K562 (cell line): ENCODE results near the gene TRIP10. TPM values are rescaled to one million over a fixed set of nuclear protein-coding genes. Genes with fewer than 3 reads are reported as not detected.

Experiments
- ATAC-seq: fragments of 200-7000 bp; cut with Tn5 transposase; 3 replicates; pipeline ENCODE4 v1.9.1; 2020; ENCODE audit warnings: moderate library complexity
- BruUV-seq: library from RNA; stranded (reverse); fragments of 400-500 nt; replicated peaks from 2 replicates; lab custom pipeline; 2021; lab: Mats Ljungman, UMichigan
- CTCF ChIA-PET: fragments of 300-600 bp; formaldehyde crosslinking; extraction: SDS; loops from one replicate; lab custom pipeline; 2021; ENCODE audit warnings: low intra/inter-chr PET ratio; lab: Yijun Ruan, JAX
- POLR2A ChIA-PET: fragments of 300-600, 350-650 bp; sonication (Branson Sonifier 250); formaldehyde crosslinking; extraction: SDS; loops from one replicate; lab custom pipeline; 2021; ENCODE audit warnings: antibody characterized with exemption, inconsistent platforms; lab: Yijun Ruan, JAX
- DNase-seq, 4 experiments: peaks; one replicate each; pipeline versions ENCODE4 v3.0.0 to v3.0.0-alpha.2; 2011 to 2018; ENCODE audit warnings: low spot score in 3 of 4, mixed read lengths in 3 of 4; ENCODE audit errors: extremely low read depth in 1 of 4
- FAIRE-seq: peaks from 2 replicates; lab custom pipeline; 2011; peaks lifted over from hg19 to GRCh38; lab: Jason Lieb, UNC
- H2AFZ ChIP-seq: 2 replicates; pipeline ENCODE4 v1.6.0; 2011; ENCODE audit warnings: low read depth, low read length, control low read depth, inconsistent platforms
- H3K27ac ChIP-seq: fragments of 200-600 bp; 3 replicates; pipeline ENCODE4 v1.8.0; 2011; ENCODE audit warnings: low read depth, mild to moderate bottlenecking, control low read depth, inconsistent platforms, low read length, moderate library complexity, mixed read lengths; ENCODE audit errors: extremely low read depth
- H3K27me3 ChIP-seq, 2 experiments: fragments of 300-600 bp in 1 of 2; 2 replicates in 1 of 2; 3 replicates in 1 of 2; pipeline versions ENCODE4 v1.6.0 to v1.8.0; 2011; ENCODE audit warnings: inconsistent platforms in 2 of 2, low read length in 2 of 2, mild to moderate bottlenecking in 1 of 2, mixed read lengths in 1 of 2, moderate library complexity in 1 of 2; ENCODE audit not compliant: control insufficient read depth in 2 of 2, insufficient read depth in 2 of 2
- H3K36me3 ChIP-seq: fragments of 300-600 bp; 3 replicates; pipeline ENCODE4 v1.8.0; 2011; ENCODE audit warnings: mild to moderate bottlenecking, low read length, inconsistent platforms; ENCODE audit not compliant: control insufficient read depth, insufficient read depth
- H3K4me1 ChIP-seq, 2 experiments: fragments of 200-600 bp in 1 of 2; replicated peaks in 1 of 2; 2 replicates in 1 of 2; 3 replicates in 1 of 2; pipeline versions ENCODE4 v1.5.1 to v1.8.0; 2011; ENCODE audit warnings: inconsistent platforms in 2 of 2, low read length in 2 of 2, mild to moderate bottlenecking in 1 of 2, mixed read lengths in 1 of 2, moderate library complexity in 1 of 2; ENCODE audit not compliant: control insufficient read depth in 2 of 2, insufficient read depth in 2 of 2
- H3K4me2 ChIP-seq: 2 replicates; pipeline ENCODE4 v1.6.1; 2011; ENCODE audit warnings: low read length, control low read depth, inconsistent platforms, mixed read lengths; ENCODE audit not compliant: insufficient read depth
- H3K4me3 ChIP-seq: fragments of 200-600 bp; sonication (generic), shearing (Covaris generic); 2 replicates; pipeline ENCODE4 v1.5.1; 2016; ENCODE audit warnings: control low read depth, inconsistent platforms
- H3K79me2 ChIP-seq: fragments of 200-600 bp; 3 replicates; pipeline ENCODE4 v1.8.0; 2011; ENCODE audit warnings: low read length, inconsistent platforms; ENCODE audit not compliant: control insufficient read depth, insufficient read depth
- H3K9ac ChIP-seq, 2 experiments: 2 replicates each; pipeline versions ENCODE4 v1.6.0 to v1.6.1; 2011; ENCODE audit warnings: low read depth in 2 of 2, low read length in 2 of 2, control low read depth in 1 of 2, inconsistent platforms in 1 of 2, mild to moderate bottlenecking in 1 of 2, mixed read lengths in 1 of 2; ENCODE audit not compliant: insufficient read depth in 1 of 2
- H3K9me1 ChIP-seq: one replicate; pipeline ENCODE4 v1.6.0; 2011; ENCODE audit warnings: inconsistent platforms, mild to moderate bottlenecking, low read length, moderate library complexity; ENCODE audit not compliant: control insufficient read depth, insufficient read depth
- H3K9me3 ChIP-seq: replicated peaks from 2 replicates; pipeline ENCODE4 v1.5.1; 2011; ENCODE audit warnings: low read depth, low read length, inconsistent platforms; ENCODE audit not compliant: control insufficient read depth, insufficient read depth
- H4K20me1 ChIP-seq: replicated peaks from 2 replicates; pipeline ENCODE4 v1.6.1; 2011; ENCODE audit warnings: low read length, inconsistent platforms, mixed read lengths; ENCODE audit not compliant: control insufficient read depth, insufficient read depth
- MLLT1 ChIP-seq, 2 experiments: fragments of 450-650 bp; IDR thresholded peaks; 2 replicates each; pipeline ENCODE4 v1.6.1; 2016
- TAL1 ChIP-seq: fragments of 450-650 bp; IDR thresholded peaks from 2 replicates; pipeline ENCODE4 v1.6.1; 2016; ENCODE audit warnings: mild to moderate bottlenecking
- ZFP36 ChIP-seq: fragments of 150-350 bp; IDR thresholded peaks from 2 replicates; pipeline ENCODE4 v1.6.1; 2018; ENCODE audit warnings: low read length, low read depth; ENCODE audit not compliant: partially characterized antibody
- ZNF263 ChIP-seq: sonication (generic); formaldehyde crosslinking; IDR thresholded peaks from 2 replicates; pipeline ENCODE4 v1.8.0; 2022; ENCODE audit warnings: mild to moderate bottlenecking, missing genetic modification reagents, borderline replicate concordance
- ZNF518B ChIP-seq: fragments of 250-450 bp; sonication (Bioruptor Pico); IDR thresholded peaks from 2 replicates; pipeline ENCODE4 v1.5.0; 2021; ENCODE audit warnings: mild to moderate bottlenecking, moderate library complexity
- WGBS: fragments of 100-300 bp; shearing (Covaris generic); methylation state at CpG from one replicate; pipeline ENCODE4 v1.1.6; 2016; ENCODE audit warnings: low coverage, mixed read lengths; ENCODE audit not compliant: insufficient coverage; ENCODE audit errors: missing lambda C conversion rate; 5-methylcytosine and 5-hydroxymethylcytosine counted together
- in situ Hi-C: fragments of 300-500 bp; cut with MboI; formaldehyde crosslinking; loops from 4 replicates; pipeline ENCODE4 v1.15.0; 2018; ENCODE audit warnings: inconsistent platforms, mixed read lengths
- intact Hi-C: fragments of 100-400 bp; cut with micrococcal nuclease; formaldehyde crosslinking; loops from 2 replicates; pipeline ENCODE4 v1.14.2; 2022
- polyA plus RNA-seq, 8 experiments: library from polyadenylated mRNA; depleted of rRNA in 4 of 8; stranded (reverse) in 5 of 8; unstranded in 3 of 8; fragments of >200 nt; fragmentation: Nextera tagmentation in 2 of 8; fragmentation: Illumina TruSeq in 1 of 8; extraction: Ambion mirVana in 2 of 8; extraction: Trizol in 1 of 8; gene quantifications; 2 replicates each; pipeline versions ENCODE4 v1.2.1 to v1.2.3, GENCODE V29; 2011 to 2014; ENCODE audit warnings: inconsistent platforms in 1 of 8, missing spikeins in 1 of 8
- total RNA-seq, 7 experiments: library from RNA; depleted of rRNA in 6 of 7; stranded (reverse); fragments of >200 nt in 6 of 7; fragmentation: Illumina TruSeq in 2 of 7; extraction: Trizol in 2 of 7; gene quantifications; 2 replicates each; pipeline versions ENCODE4 v1.2.1 to v1.2.3, GENCODE V29; 2011 to 2021; ENCODE audit warnings: low replicate concordance in 1 of 7

Gene TRIP10
- total and polyA plus RNA-seq, 9 of the 15 experiments (the other 6 are each of a cell fraction or from before 2014, with no cell fraction given): 1.2 to 66.8 (median 36.1) TPM

DNA sequence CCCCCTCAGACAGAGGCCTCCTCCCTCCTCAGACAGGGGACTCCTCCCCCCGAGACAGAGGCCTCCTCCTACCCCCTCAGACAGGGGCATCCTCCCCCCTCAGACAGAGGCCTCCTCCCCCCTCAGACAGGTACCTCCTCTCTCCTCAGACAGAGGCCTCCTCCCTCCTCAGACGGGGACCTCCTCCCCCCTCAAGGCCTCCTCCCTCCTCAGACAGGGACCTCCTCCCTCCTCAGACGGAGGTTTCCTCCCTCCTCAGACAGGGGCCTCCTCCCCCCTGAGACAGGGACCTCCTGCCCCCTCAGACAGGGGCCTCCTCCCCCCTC, 32.9 kb upstream of the TRIP10 start:
- no peak for FAIRE-seq
- Histone ChIP-seq H3K9me1 (no peaks in the 10 kb centered on the region), H3K4me3 (no peak overlapping the region), H3K27me3 (peaks cover 20 to 40% of the 10 kb centered on the region in 2 experiments; a peak in 4 of 5 replicates), H3K27ac (no peak overlapping the region), H3K9ac (no peak overlapping the region), H3K36me3 (no peaks in the 10 kb centered on the region), H3K4me1 (peaks cover 0 to 19% of the 10 kb centered on the region in 2 experiments; a peak in 2 of 5 replicates), H3K79me2 (no peaks in the 10 kb centered on the region), H4K20me1 (0 out of 2 replicates have a peak, but pooled peaks cover 3% of the 10 kb centered on the region)
- intact Hi-C loops (no loop called here), in situ Hi-C loops (no loop called here)
- CTCF ChIA-PET: no interaction called here
- ATAC-seq: no peak
- POLR2A ChIA-PET: no interaction called here
- WGBS: no CpG with 5 or more reads among the region's 3 CpGs
- BruUV-seq: no TSS peak
- no peak for DNase-seq
- TF ChIP-seq ZNF518B (CRISPR knock-in tag) (no peak), ZNF263 (CRISPR knock-in tag) (peak; percentile 62; the same call in 1 of the 2 replicates), MLLT1 (IDR thresholded peaks at IDR 0.05) (no peak), ZFP36 (peak; percentile 73), TAL1 (no peak)
- TF ChIP-seq, all 486 proteins: peak for 2
- Histone ChIP-seq H3K9me3 (no peaks in the 10 kb centered on the region), H2AFZ (no peak overlapping the region), H3K4me2 (no peak overlapping the region)
